GM21390 (cell line): Measurements from ENCODE around the gene GNG4.
"Not testable (repeated sequence)": the region's sequence is repeated elsewhere in the genome, so short reads cannot be mapped to it uniquely, and the experiment has no call there.

ENCODE experiments used
- ATAC-seq: cut with Tn5 transposase; IDR thresholded peaks from one replicate; pipeline ENCODE4 v1.9.1; 2021; ENCODE audit not compliant: unreplicated experiment

The GNG4 gene

GRCh38 chr1:235586992-235587391 lies 62.6 kb downstream of the GNG4 start:
- no peak for ATAC-seq

- ATAC-seq = no peak
Measured at GRCh38 chr1:235586413-235586812, 63.2 kb downstream of the GNG4 start.

DNA sequence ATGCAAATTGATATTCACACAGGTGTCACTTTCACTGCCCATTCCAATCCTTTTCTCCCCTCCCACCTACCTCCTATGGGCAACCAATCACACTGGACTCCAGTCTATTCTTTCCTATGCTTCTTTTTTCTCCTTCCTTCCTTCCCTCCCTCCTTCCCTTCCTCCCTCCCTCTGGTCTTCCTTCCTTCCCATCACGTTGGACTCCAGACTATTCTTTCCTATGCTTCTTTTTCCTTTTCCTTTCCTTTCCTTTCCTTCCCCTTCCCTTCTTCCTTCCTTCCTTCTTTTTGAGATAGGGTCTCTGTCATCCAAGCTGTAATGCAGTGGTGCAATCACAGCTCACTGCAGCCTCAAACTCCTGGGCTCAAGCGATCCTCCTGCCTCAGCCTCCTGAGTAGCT lies 64.6 kb downstream of the GNG4 start:
- no peak for ATAC-seq

DNA sequence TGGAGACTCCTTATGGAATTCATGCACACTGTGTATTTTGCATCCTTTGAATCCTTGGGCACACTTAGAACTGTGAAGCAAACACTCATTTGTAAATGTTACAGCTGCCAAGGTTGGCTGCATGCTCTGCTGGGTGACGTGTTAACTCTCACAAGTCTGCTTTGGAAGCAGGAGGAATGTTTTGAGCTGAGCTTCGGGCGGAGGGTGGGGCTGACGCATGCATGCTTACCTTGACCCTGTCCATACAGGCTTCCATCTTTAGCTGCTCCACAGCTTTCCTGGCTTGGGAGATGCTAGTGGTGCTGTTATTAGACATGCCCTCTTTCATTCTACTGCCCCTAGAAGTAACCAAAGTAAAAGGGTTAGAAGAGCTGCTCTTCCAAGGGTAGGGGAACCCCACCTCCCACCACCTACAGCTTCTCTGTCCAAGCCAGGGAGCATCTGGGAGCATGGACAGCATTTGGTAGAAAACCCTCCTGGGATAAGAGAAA lies 66.0 kb downstream of the GNG4 start:
- no peak for ATAC-seq

GRCh38 chr1:235582130-235582529 lies 67.5 kb downstream of the GNG4 start:
- ATAC-seq = no peak

DNA sequence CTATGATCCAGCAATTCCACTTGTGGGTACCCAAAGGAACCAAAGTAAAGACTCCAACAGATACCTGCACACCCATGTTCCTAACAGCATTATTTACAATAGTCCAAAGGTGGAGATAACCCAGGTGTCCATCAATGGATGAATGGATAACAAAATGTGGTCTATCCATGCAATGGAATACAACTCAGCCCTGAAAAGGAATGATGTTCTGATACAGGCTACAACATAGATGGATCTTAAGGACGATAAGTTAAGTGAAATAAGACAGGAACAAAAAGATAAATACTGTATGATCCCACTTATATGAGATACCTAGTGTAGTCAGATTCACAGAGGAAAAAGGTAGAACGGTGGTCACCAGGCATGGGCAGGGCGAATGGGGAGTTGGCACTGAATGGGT lies 69.7 kb downstream of the GNG4 start:
- ATAC-seq = no peak

GRCh38 chr1:235575597-235575996 lies 74.0 kb downstream of the GNG4 start:
- no peak for ATAC-seq

DNA sequence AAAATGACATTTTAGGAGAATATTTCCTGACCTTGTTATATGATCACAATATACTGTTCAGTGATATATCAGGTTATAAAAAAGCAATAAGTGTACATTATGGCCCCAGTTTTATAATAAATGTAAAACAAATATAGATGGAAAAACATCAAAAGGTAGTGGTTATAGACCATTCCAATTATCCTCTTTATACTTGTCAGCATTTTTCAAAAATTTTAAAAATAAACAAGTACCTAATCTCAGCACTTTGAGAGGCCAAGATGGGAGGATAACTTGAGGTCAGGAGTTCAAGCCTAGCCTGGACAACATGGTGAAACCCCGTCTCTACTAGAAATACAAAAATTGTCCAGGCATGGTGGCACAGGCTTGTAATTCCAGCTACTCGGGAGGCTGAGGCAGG lies 75.7 kb downstream of the GNG4 start:
- no peak for ATAC-seq

- not testable (repeated sequence) for ATAC-seq
Measured at GRCh38 chr1:235572971-235573370, 76.6 kb downstream of the GNG4 start.

GRCh38 chr1:235571482-235571881 lies 78.1 kb downstream of the GNG4 start:
- no peak for ATAC-seq

DNA sequence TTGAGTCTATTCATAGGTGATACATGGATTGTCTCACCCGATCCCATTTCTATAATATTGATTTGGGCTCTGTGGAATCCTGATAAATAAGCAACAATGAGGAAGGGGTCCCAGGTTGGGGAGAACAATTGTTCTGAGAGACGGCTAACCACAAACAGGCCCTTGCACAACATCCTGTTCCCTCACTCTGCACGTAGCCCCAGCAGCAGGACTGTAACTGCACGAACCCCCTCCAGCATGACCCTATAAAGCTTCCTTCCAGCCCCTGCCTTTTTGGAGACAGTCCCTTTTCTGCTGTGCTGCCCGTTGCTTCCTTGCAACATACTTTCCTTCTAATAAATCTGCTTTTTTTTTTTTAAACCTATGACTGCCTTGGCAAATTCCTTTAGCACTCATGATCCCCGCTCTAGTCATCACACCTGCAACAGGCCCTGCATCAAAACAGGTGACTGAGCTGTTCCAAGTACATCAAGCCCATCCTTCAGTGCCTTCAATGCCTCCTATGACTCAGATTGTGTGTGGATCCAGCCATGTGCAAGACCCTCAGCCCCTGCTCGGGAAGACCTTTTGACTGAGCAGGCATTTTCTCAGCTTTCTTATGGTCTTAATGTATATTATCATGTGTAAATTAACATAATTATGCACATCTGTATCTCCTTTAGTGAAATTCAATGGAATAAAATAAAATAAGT lies 81.6 kb downstream of the GNG4 start:
- ATAC-seq = no peak

- no peak for ATAC-seq
Measured at GRCh38 chr1:235566084-235566483, 83.5 kb downstream of the GNG4 start.

GRCh38 chr1:235563513-235564061 lies 86.0 kb downstream of the GNG4 start:
- ATAC-seq = no peak

GRCh38 chr1:235562589-235562988 lies 87.0 kb downstream of the GNG4 start:
- ATAC-seq = no peak

DNA sequence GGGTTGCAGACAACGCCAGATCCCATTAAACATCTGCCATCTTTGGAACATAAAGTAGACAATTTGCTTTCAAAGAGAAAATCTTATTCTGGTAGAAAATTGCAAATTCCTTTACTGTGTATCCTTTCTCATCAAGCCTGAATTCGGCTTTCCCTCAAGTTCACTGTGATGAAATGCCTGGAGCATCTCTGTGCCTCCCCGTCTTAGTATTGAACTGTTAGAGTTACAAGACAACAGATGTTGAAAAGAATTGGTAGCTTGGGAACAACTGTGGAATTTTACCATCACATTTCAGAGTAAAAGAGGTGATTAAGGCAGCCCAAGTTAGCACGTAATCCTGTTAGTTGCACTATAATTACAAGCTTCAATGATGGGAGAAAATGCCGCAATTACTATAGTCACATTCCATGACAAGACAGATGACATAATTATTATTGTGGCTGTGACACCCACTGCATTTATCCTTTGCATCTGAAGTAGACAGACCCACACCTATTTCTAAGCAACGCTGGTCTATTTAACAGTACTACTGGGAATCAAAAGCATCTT lies 90.9 kb downstream of the GNG4 start:
- ATAC-seq = no peak

DNA sequence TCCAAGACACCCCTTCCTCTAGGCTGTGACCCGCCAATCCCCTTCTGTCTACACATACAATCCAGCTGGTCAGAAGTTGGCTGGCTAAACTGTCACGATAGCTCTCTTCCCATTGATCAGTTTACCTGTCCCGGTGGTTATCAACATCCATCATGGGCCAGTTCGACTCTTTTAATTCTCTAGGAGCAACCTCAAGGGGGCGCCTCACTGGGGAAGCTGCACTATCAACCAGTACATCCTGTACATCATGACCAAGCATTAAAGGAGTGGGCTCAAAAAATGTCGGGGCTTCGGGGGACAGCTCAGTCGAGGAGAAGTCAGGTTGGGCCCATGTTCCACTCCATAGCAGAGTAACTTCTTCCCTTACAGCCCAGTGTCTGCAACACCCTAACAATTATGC lies 92.1 kb downstream of the GNG4 start:
- ATAC-seq = no peak

DNA sequence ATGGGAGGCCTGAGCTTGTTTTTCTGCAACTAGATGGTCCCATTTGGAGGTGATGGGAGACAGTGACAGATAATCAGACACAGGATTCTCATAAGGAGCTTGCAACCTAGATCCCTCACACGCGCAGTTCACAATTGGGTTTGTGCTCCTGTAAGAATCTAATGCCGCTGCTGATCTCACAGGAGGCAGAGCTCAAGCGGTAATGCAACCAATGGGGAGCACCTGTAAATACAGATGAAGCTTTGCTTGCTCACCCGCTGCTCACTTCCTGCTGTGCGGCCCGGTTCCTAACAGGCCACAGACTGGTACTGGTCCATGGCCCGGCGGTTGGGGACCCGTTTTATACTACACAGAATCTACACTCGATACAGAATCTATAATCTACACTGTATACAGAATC lies 92.8 kb downstream of the GNG4 start:
- ATAC-seq = no peak

DNA sequence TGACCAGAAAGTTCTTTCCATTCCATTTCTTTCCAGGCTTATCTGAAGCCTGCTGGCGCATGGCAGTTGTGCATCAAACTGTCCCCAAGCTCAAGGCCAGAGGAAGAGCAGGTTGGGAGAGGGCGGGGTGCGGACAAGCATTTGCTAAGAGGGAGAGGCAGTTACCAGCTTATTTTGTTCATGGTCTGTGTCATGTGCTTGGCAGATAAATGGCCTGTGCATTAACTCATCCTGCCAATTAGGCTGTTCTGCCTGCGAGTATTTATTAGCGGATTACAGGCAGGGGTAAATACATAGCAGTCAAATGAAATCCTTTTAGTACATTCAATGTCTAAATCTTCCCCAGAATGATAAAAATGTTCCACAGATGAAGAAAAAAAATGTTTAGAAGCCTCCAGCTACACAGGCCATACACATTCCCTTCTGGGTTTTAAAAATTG lies 96.5 kb downstream of the GNG4 start:
- no peak for ATAC-seq

DNA sequence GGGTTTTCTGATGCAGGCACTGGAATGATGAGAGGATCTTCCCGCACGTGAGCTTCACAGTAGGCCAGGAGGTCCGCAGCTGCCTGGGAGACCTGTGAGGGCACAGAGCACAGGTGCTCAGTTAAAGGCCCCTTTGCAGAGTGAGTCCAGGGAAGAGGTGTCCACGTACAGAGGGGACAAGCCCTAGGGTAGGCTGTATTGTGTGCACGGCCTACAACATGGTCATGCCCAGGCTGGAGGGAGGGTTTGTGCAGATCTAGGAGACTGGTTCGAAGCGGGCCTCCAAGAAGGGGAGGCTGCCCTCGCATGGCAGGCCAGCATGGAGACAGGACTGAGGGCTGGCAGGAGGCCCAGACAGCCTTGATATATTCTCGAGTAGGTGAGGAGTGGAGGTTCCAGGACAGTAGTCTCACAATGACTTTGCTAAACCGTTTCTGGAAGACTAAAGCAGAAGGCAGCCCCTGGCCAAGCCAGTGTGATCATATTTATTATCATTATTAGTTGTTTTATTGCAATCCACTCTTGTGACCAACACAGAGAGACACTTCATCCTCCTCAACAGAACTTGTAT lies 97.4 kb downstream of the GNG4 start:
- ATAC-seq = no peak

- no peak for ATAC-seq
Measured at GRCh38 chr1:235549351-235550139, 100.0 kb downstream of the GNG4 start.

DNA sequence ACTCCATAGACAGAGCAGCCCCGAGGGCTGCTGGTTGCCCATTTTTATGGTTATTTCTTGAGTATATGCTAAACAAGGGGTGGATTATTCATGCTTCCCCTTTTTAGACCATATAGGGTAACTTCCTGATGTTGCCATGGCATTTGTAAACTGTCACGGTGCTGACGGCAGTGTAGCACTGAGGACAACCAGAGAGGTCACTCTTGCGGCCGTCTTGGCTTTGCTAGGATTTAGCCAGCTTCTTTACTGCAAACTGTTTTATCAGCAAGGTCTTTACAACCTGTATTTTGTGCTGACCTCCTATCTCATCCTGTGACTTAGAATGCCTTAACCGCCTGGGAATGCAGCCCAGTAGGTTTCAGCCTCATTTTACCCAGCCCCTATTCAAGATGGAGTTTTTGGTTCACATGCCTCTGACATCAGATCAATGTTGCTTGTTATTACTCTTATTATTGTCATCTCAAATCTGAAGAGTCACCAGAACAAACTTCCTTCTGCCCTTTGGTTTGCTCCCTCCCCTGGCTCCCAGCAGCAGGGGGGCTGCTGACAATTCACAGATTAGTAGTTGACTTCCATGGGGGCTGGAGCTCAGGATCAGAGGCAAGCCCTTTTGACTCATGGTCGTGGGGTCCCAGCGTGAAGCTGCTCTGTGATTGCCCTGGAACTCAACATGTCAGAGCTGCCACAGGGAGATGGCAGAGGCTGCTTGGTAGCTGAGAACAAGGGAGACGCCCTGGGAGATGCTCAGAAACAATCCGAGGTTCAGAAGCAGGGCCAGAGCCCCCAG lies 103.0 kb downstream of the GNG4 start:
- not testable (repeated sequence) for ATAC-seq
